Astrocyte of the cerebellum (primary cell): Measurements from ENCODE around the gene DLK2.

Experiments
- DNase-seq: peaks from one replicate; pipeline ENCODE4 v3.0.0-alpha.2; 2011; ENCODE audit warnings: low read depth
- H3K4me3 ChIP-seq: 2 replicates; pipeline ENCODE4 v1.5.1; 2011; ENCODE audit warnings: mild to moderate bottlenecking, low read depth, low read length, moderate library complexity
- CTCF ChIP-seq: IDR thresholded peaks from 2 replicates; pipeline ENCODE4 v1.5.1; 2012; ENCODE audit warnings: low read length, low read depth, moderate library complexity, mild to moderate bottlenecking; ENCODE audit errors: missing control alignments
- in situ Hi-C: cut with HindIII; loops from 2 replicates; pipeline ENCODE4 v1.10.0; 2017; ENCODE audit warnings: low sequenced_read_pairs

The DLK2 gene

GRCh38 chr6:43488667-43489276 is 33.4 kb upstream of the DLK2 start:
- in situ Hi-C loops = no loop called here

GRCh38 chr6:43481591-43482236 is 26.4 kb upstream of the DLK2 start:
- H3K4me3 ChIP-seq = no peak overlapping the region
- in situ Hi-C loops = no loop called here
- no peak for DNase-seq
- no peak for TF ChIP-seq CTCF

More at GRCh38 chr6:43488667-43489276, 33.4 kb upstream of the DLK2 start:
- H3K4me3 ChIP-seq = no peak overlapping the region
- DNase-seq = no peak
- TF ChIP-seq CTCF = no peak

- in situ Hi-C loops = no loop called here
- TF ChIP-seq CTCF = no peak
- no peak overlapping the region for H3K4me3 ChIP-seq
- DNase-seq = no peak
Measured at GRCh38 chr6:43481075-43481474, 25.7 kb upstream of the DLK2 start.

GRCh38 chr6:43478008-43478372 is 22.6 kb upstream of the DLK2 start:
- no peak for DNase-seq
- H3K4me3 ChIP-seq = peak overlapping the region; percentile 68
- TF ChIP-seq CTCF = no peak
- in situ Hi-C loops = no loop called here

GRCh38 chr6:43477235-43478007 is 22.1 kb upstream of the DLK2 start, which contains the start of gene TJAP1:
Gene TJAP1 (plus strand): TSS chr6:43477570. CDS start chr6:43499002, 21,432 bp downstream.
- peak; percentile 68 for DNase-seq
- in situ Hi-C loops = no loop called here
- peak within 1 kb of the TSS; percentile 68 for H3K4me3 ChIP-seq
- no peak for TF ChIP-seq CTCF

GRCh38 chr6:43476746-43477145 is 21.4 kb upstream of the DLK2 start:
- peak overlapping the region; percentile 68 for H3K4me3 ChIP-seq
- no peak for DNase-seq
- TF ChIP-seq CTCF = no peak
- in situ Hi-C loops = no loop called here
